ENCODE results near the gene HOXA5.

GRCh38 chr7:27157702-27158431 lies 14.4 kb upstream of the HOXA5 start:
- TF ChIP-seq ESRRA (IDR thresholded peaks at IDR 0.05; ENCODE audit: low read length) (no peak), BACH1 (IDR thresholded peaks at IDR 0.05; ENCODE audit: borderline replicate concordance) (no peak), CTCF (IDR thresholded peaks at IDR 0.05 in 2 of 3, conservative IDR thresholded peaks at IDR 0.05 in 1 of 3; ENCODE audit: control insufficient read depth in 2 of 3, extremely low read depth in 1 of 3, insufficient read depth in 1 of 3, low read depth in 3 of 3, low read length in 3 of 3) (no peak), SRF (IDR thresholded peaks at IDR 0.05; ENCODE audit: low read depth in 2 of 2, low read length in 2 of 2) (no peak), CBX5 (IDR thresholded peaks at IDR 0.05; ENCODE audit: low read depth) (no peak), HDGF (IDR thresholded peaks at IDR 0.05) (no peak), SP1 (IDR thresholded peaks at IDR 0.05; ENCODE audit: low read depth, low read length) (no peak), POLR2AphosphoS5 (IDR thresholded peaks at IDR 0.05; ENCODE audit: low read length) (no peak), PAX8 (IDR thresholded peaks at IDR 0.05) (no peak)
